GM12801 (cell line): Measurements from ENCODE around the gene BCO2.

Source experiments
- TF ChIP-seq, protein P1 (sequence below): IDR thresholded peaks from one replicate; pipeline ENCODE4 v1.5.1; 2011; ENCODE audit warnings: control low read depth; ENCODE audit not compliant: insufficient read length; ENCODE audit errors: extremely low read depth

Gene BCO2

GRCh38 chr11:112150517-112150916, 24.8 kb upstream of the BCO2 start:
- TF ChIP-seq, protein P1, sequence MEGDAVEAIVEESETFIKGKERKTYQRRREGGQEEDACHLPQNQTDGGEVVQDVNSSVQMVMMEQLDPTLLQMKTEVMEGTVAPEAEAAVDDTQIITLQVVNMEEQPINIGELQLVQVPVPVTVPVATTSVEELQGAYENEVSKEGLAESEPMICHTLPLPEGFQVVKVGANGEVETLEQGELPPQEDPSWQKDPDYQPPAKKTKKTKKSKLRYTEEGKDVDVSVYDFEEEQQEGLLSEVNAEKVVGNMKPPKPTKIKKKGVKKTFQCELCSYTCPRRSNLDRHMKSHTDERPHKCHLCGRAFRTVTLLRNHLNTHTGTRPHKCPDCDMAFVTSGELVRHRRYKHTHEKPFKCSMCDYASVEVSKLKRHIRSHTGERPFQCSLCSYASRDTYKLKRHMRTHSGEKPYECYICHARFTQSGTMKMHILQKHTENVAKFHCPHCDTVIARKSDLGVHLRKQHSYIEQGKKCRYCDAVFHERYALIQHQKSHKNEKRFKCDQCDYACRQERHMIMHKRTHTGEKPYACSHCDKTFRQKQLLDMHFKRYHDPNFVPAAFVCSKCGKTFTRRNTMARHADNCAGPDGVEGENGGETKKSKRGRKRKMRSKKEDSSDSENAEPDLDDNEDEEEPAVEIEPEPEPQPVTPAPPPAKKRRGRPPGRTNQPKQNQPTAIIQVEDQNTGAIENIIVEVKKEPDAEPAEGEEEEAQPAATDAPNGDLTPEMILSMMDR, result no peak

- TF ChIP-seq, protein P1, result no peak
These were observed 19.0 kb upstream of the BCO2 start for GRCh38 chr11:112156153-112156955.

DNA sequence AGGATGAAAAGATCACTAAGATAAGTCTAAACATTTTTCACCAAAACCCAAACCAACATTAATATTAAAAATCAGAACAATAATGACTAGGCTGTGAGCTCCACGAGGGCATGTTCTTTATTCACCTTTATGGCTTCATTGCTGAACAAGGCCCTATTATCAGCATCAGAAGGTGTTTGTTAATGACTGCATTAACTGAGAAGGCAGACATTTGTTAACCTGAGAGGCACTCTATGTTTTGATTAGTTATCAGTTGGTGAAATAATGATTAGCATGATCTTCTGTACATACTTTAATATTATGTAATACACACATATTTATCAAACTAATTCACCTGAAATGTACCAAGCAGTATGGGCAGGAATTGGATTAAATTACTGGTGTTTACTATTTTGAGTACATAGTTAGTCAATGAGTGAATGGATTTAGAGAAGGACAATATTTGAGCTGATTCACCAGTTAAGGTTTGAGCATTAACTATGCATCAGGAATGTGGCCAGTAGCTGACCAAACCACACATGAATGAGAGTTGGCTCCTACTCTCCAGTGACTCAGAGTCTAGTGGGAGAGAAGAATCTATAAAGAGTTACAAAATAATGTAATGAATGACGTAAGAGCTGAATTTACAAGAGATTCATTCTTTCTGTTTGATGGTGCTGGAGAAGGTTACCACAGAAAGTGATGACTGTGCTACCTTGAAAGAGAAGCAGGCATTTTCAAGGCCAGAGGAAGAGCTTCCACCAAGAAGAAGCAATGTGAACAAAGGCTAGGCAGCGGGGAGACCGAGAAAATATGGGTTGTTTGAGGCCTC, 18.2 kb upstream of the BCO2 start:
- TF ChIP-seq, protein P1, result no peak

GRCh38 chr11:112159098-112160065, 15.9 kb upstream of the BCO2 start:
- TF ChIP-seq, protein P1, result no peak

GRCh38 chr11:112160091-112160848, 15.0 kb upstream of the BCO2 start:
- TF ChIP-seq, protein P1, result no peak

DNA sequence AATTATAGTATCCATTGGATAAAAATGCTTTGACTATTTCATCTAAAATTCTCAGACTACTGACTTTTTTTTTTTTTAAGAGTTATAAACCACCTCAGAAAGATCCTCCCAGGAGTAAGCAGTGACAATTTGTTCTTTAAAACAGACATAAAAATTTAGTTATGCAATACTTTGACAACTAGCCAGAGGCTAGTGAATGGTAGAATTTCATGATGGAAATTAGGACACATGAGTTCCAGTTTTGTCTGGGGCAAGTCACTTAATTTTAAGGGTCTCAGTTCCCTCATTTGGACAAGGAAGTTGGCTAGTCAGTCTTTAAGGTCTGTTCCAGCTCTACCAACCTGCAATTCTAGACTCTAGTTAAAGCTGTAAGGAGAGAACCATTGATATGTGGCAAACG, 14.3 kb upstream of the BCO2 start:
- TF ChIP-seq, protein P1, result no peak
